Measurements from ENCODE around the gene ACTRT3.
A peak's percentile ranks its signal among the peaks of the same experiment; 100 is the strongest.

ACTRT3 gene

GRCh38 chr3:169769287-169770181 lies at the start of gene ACTRT3:
Gene ACTRT3, minus strand, starts transcription at chr3:169769561. Its CDS starts 41 bp downstream, at chr3:169769520.
- peak; percentile 34 to 42 for DNase-seq (ENCODE audit: low read depth in 1 of 2, low spot score in 1 of 2)

- no peak for DNase-seq (ENCODE audit: low read depth in 1 of 2, low spot score in 1 of 2)
Measured at GRCh38 chr3:169818316-169818715, 49.0 kb upstream of the ACTRT3 start.

- no peak for DNase-seq (ENCODE audit: low read depth in 1 of 2, low spot score in 1 of 2)
Measured at GRCh38 chr3:169815590-169816150, 46.3 kb upstream of the ACTRT3 start.

GRCh38 chr3:169813757-169814517 lies 44.6 kb upstream of the ACTRT3 start:
- DNase-seq (ENCODE audit: low read depth in 1 of 2, low spot score in 1 of 2), result peak; percentile 31 to 50

DNA sequence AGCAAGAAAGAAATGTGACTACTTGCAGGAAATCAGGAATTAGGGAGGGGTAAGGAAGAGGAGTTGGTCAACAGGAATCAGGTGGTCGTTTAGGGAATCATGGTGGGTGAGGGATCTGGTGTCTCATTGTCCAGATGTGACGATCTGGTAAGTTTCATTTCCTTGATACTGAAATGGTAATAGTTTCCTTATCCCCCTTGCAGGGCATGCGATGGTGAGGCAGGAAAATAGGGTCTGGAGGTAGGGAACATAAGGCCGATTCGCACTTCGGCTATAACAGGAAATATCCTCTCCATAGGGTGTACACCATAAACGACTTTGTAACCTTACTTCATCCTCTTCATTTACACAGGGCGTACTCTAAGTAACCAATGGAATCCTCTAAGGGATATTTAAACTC lies 43.9 kb upstream of the ACTRT3 start:
- no peak for DNase-seq (ENCODE audit: low read depth in 1 of 2, low spot score in 1 of 2)

DNA sequence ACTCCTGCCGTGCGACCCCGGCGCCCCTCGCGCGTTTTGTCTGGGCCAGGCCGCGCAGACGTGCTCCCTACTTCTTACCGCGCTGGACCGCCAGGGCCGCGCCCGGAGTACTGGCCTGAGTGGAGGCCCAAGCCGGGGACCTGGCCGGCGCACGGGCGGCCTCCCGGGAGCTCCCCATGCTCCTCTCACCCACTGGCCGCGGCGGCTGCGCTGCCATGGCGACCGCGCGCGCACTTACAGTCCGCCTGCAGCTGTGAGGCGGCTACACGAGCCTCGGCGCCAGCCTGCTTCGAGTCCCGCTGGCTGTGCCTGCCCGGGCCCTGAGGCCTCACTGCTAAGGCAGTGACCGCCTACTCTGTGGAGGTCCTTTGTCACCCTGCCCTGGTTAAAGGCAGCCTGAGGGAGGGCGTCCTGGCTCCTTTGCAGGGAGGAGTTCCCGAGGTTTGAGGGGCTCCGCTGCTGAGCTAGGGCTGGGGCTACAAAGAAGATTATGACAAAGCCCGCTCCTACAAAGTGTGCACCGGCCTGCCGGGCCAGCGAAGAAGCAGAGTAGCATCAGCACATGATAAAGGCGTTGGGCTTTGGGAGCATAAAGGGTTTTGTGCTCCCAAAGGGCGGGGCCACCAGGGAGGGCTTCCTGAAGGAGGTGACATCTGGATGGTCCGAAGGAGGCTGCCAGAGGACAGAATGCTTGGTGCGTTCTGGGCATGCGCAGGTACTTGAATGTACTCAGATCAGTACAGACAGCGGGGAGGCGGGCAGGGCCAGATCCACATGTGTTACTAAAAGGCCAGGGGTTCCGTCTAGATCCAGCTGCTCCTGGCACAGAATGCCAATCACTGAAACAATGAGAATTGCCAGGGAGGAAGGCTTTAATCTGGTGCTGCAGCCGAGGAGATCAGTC lies 43.2 kb upstream of the ACTRT3 start, which contains the start of the genes LRRC34 and LRRIQ4:
LRRC34 (minus strand) TSS at position 573 of the 904 bp plus-strand sequence; CDS start at position 217, 356 bp downstream.
LRRIQ4 (plus strand) TSS at position 539 of the 904 bp plus-strand sequence. CDS start 9,052 bp downstream, outside the sequence.
- DNase-seq (ENCODE audit: low read depth in 1 of 2, low spot score in 1 of 2), result peak; percentile 16 to 50

DNA sequence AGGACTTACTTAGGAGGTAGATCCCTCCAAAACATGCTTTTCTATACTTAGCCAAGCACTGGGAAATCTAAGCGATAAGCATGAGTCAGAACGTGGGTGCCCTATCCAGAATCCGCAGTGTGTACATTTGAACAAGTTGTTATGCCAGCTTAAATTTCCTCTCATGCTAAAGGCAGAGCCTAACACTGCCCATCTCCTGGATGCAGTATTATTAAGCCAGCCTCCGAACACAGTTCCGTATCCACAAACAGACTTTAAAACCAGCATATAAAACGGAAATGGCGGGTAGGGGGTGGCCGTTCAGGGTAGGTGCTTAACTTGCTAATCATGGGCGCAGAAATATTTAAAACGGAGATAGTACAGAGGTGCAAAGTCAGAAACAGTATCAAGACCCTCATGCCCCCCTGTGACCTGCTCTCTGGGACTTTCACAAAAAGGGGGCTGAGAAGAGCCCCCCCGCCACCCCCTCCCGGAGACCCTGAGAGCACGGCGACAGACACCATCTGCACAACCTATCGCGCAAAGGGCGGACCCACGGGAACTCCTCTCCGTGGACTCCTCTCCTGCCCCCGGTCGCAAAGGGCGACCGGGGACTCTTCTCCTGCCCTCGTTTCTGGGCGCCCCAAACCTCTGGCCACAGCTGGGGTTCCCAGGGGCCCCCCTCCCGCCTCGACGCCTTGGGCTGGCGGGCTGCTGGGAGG lies 42.4 kb upstream of the ACTRT3 start:
- DNase-seq (ENCODE audit: low read depth in 1 of 2, low spot score in 1 of 2), result no peak

GRCh38 chr3:169809230-169809795 lies 40.0 kb upstream of the ACTRT3 start:
- DNase-seq (ENCODE audit: low read depth in 1 of 2, low spot score in 1 of 2), result no peak

GRCh38 chr3:169804681-169805080 lies 35.3 kb upstream of the ACTRT3 start:
- DNase-seq (ENCODE audit: low read depth in 1 of 2, low spot score in 1 of 2), result no peak

GRCh38 chr3:169792359-169792758 lies 23.0 kb upstream of the ACTRT3 start:
- no peak for DNase-seq (ENCODE audit: low read depth in 1 of 2, low spot score in 1 of 2)

DNA sequence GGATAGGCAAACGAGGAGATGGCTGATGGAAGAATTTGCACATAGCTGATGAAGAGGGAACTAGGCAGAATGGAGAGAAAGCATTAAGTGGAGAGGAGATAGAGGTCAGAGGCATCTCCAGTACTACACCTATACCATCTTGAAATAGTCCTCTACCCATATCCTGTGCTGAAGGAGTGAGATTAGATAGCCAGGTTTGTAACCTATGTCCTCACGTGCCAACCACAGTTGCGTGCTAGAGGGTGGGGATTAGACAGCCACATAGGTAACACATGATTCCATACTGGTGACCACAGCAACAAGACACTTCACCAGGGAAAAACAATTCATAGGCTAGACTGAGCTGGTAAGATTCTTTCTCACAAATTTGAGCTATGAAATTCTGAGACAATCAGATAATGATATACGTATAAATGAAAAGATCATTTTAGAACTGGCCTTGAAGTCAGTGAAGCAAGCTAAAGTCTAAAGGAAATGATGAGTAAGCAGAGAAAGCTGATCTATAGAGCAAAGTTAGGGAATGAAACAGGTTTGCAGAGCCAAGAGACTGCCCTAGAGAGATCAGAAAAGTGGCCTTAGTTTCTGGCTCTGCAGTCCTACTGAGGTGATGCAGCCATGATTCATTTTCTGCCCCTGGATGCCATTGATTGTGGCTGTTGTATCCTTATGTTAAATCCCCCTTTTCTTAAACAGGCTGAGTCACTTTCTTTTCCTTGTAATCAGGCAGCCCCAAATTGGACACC lies 21.5 kb upstream of the ACTRT3 start:
- no peak for DNase-seq (ENCODE audit: low read depth in 1 of 2, low spot score in 1 of 2)

- DNase-seq (ENCODE audit: low read depth in 1 of 2, low spot score in 1 of 2), result no peak
Measured at GRCh38 chr3:169790219-169790618, 20.9 kb upstream of the ACTRT3 start.

- no peak for DNase-seq (ENCODE audit: low read depth in 1 of 2, low spot score in 1 of 2)
Measured at GRCh38 chr3:169787791-169788190, 18.4 kb upstream of the ACTRT3 start.

GRCh38 chr3:169787120-169787519 lies 17.8 kb upstream of the ACTRT3 start:
- DNase-seq (ENCODE audit: low read depth in 1 of 2, low spot score in 1 of 2), result no peak

DNA sequence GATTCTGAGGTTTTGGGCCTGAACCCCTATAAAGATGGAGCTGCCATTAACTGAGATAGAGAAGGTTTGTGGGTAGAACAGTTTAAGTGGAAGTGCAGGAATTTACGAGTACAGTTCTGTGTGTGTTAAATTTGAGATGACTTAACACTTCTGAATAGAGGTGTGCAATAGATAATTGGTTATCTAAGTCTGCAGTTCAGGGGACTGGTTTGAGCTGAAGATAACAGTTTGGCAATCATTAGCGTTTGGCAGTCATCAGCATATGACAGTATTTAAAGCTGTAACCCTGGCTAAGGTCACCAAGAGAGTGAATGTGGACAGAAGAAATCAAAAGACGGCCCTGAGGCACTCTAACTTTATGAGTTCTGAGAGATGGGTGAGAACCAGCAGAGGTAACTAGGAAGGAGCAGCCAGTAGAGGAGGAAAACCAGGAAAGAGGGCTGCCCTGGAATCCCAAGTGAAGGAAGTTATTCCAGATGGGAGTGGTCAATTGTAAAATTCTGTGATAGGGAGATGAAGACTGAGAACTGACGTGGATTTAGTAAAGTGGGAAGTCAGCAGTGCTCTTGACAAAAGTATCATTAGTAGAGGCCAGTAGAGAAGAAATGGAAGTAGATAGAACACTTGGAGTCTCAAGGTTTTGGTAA lies 12.0 kb upstream of the ACTRT3 start:
- no peak for DNase-seq (ENCODE audit: low read depth in 1 of 2, low spot score in 1 of 2)

GRCh38 chr3:169780742-169781141 lies 11.4 kb upstream of the ACTRT3 start:
- no peak for DNase-seq (ENCODE audit: low read depth in 1 of 2, low spot score in 1 of 2)

GRCh38 chr3:169777822-169778221 lies 8.5 kb upstream of the ACTRT3 start:
- DNase-seq (ENCODE audit: low read depth in 1 of 2, low spot score in 1 of 2), result no peak

GRCh38 chr3:169774186-169774585 lies 4.8 kb upstream of the ACTRT3 start:
- no peak for DNase-seq (ENCODE audit: low read depth in 1 of 2, low spot score in 1 of 2)

Measured in stimulated activated CD4-positive, alpha-beta T cell treated with anti-CD3 and anti-CD28 coated beads, Interleukin-15, amount 100 ng/mL, for 1 hour (primary cell).